HUES48 (cell line): ENCODE results near the gene RBM5.
A peak's percentile ranks its signal among the peaks of the same experiment; 100 is the strongest.

Source experiments
- H3K27ac ChIP-seq: one replicate; pipeline ENCODE4 v1.7.0; 2013; ENCODE audit warnings: low read depth, low read length, inconsistent platforms
- H3K27me3 ChIP-seq: 2 replicates; pipeline ENCODE4 v1.6.1; 2013; ENCODE audit warnings: mild to moderate bottlenecking, low read length; ENCODE audit not compliant: control insufficient read depth, insufficient read depth
- H3K36me3 ChIP-seq: 2 replicates; pipeline ENCODE4 v1.6.1; 2013; ENCODE audit warnings: low read length; ENCODE audit not compliant: control insufficient read depth, insufficient read depth
- H3K4me1 ChIP-seq: 2 replicates; pipeline ENCODE4 v1.6.1; 2013; ENCODE audit warnings: mild to moderate bottlenecking, low read length; ENCODE audit not compliant: control insufficient read depth, insufficient read depth
- H3K4me3 ChIP-seq: 2 replicates; pipeline ENCODE4 v1.5.1; 2013; ENCODE audit warnings: mild to moderate bottlenecking, low read depth, low read length
- H3K9ac ChIP-seq: 2 replicates; pipeline ENCODE4 v1.6.1; 2013; ENCODE audit warnings: mild to moderate bottlenecking, low read depth, low read length, moderate library complexity
- H3K9me3 ChIP-seq: 2 replicates; pipeline ENCODE4 v1.6.1; 2013; ENCODE audit warnings: low read length; ENCODE audit not compliant: control insufficient read depth, insufficient read depth

RBM5 gene

DNA sequence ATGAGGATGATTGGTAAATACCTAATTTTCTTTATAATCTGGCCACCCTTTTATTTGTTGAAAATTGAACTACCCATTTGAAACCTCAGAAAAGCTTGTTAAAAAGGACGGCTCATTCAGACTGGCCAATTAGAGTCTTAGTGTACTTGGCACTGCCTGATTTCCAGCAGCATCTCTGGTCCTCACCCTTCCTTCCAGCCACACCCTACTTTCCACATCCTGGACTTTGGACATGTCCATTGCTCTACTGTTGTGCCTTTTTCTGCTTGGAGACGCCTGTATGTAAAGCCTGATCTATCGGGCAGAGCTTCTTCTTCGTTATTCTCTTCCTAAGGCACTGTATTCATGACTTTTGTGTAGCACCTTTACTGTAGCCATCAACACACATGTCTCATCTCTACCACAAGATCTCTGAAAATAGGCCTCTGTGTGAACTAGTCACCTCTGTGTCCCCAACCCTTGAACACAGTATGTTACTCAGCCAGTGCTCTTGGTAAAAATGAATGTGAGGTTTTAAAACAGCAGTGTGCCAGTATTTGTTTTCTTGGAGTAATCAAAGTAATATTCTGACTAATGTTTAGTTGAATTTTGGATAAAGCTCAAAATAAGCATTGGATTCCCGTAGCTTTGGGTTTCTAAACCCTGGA lies 6.8 kb downstream of the RBM5 start:
- no peaks in the 10 kb centered on the region for H3K9me3 ChIP-seq
- no peaks in the 10 kb centered on the region for H3K27me3 ChIP-seq
- peaks cover 98% of the 10 kb centered on the region for H3K36me3 ChIP-seq
- H3K4me1 ChIP-seq = no peaks in the 10 kb centered on the region
- no peak overlapping the region for H3K4me3 ChIP-seq
- no peak overlapping the region for H3K27ac ChIP-seq
- H3K9ac ChIP-seq = no peak overlapping the region

DNA sequence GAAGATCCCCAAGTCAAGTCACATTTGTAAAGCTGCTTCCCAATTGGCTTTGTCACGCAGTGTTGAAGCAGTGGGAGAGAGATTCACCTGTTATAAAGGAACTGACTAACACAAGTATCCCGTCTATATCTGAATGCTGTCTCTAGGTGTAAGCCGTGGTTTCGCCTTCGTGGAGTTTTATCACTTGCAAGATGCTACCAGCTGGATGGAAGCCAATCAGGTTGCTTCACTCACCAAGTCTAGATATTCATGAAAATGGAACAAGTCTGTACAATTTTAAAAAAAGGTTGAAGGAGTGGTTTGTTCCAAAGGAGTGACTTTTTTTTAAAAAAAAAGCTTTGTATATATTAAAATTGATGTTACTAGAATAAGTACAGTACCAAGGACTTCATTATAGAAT lies 11.7 kb downstream of the RBM5 start:
- Histone ChIP-seq H3K4me3 (no peak overlapping the region), H3K9me3 (no peaks in the 10 kb centered on the region), H3K36me3 (peaks cover 98% of the 10 kb centered on the region), H3K4me1 (no peaks in the 10 kb centered on the region), H3K27me3 (no peaks in the 10 kb centered on the region), H3K9ac (no peak overlapping the region), H3K27ac (no peak overlapping the region)

DNA sequence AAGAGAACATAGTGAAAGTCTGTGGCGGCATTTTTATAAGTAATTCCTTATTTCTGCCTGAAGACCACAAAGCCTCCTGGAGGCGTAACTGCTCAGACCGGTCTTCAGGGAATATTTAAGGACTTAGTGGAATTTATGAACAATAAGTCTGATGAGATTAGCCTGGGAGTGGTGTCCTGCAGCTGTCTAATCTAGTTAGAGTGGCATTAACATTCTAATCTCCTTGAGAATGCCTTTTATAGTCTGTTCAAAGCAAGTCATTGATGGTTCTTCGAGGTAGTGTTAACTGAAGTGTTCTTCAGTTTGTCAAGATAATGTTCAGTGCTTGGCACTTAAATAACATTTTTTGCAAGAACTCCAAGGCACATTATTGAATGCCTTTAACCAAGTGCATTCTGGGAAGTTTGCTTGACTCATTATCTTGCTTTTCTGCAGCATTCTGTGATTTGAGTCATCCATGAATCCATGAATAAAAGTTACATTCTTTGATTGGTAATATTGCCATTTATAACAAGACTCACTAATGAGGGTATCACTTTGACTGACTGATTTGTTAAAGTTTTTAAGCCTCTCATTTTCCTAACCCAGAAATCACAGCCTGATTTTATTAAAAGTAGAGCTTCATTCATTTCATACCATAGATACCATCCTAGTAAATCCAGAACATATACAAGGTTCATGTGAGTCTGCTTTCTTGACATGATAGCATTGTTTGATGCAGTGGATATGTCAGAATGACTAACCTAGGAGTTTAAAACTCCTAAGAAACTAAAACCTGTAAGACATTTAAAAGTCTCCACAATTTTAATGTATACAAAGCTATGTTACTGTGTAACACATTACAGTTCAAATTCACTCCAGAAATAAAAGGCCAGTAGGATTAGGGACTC lies 12.5 kb downstream of the RBM5 start:
- Histone ChIP-seq H3K36me3 (peaks cover 98% of the 10 kb centered on the region), H3K9me3 (no peaks in the 10 kb centered on the region), H3K4me3 (no peak overlapping the region), H3K4me1 (no peaks in the 10 kb centered on the region), H3K9ac (no peak overlapping the region), H3K27ac (no peak overlapping the region), H3K27me3 (no peaks in the 10 kb centered on the region)

DNA sequence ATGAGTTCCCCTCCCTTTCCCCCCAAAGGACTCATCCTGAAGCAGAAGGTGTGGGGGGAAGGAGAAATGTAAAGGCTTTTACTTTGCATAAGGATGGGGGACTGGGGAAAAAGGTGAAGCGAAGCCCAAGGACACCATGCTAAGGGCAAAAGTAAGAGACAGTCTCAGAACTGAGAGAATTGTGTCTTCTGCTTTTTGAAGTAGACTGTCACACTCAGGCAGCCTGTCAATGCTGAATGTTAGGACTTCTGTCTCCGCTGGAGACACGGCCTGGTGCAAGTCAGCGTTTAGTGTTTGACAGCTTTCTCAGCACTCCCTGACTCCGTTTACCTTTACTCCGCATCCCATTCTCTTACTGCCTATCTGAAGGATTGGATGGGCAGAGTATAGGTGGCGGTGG lies 13.8 kb downstream of the RBM5 start:
- Histone ChIP-seq H3K4me1 (no peaks in the 10 kb centered on the region), H3K36me3 (peaks cover 98% of the 10 kb centered on the region), H3K9ac (no peak overlapping the region), H3K4me3 (no peak overlapping the region), H3K27me3 (no peaks in the 10 kb centered on the region), H3K27ac (no peak overlapping the region), H3K9me3 (no peaks in the 10 kb centered on the region)

DNA sequence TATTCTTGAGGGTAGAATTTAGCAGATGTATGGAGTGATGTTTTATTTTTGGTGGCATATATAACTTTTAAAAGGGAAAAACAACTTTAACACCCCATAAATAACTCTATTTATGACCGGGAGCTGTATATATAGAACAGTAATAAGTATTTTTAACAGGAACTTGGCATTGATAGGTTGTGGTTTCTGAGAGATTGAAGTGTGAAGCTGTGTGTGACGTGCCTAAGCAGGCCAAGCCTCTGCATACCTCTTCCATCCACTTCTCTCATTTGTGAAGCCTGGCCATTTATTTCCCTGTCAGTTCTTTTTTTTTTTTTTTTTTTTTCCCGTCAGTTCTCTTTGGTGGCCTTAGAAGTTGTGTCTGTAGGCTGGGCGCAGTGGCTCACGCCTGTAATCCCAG lies 23.0 kb downstream of the RBM5 start:
- no peak overlapping the region for H3K27ac ChIP-seq
- peaks cover 100% of the 10 kb centered on the region for H3K36me3 ChIP-seq
- no peaks in the 10 kb centered on the region for H3K27me3 ChIP-seq
- H3K4me3 ChIP-seq = no peak overlapping the region
- H3K9ac ChIP-seq = no peak overlapping the region
- H3K4me1 ChIP-seq = no peaks in the 10 kb centered on the region
- no peaks in the 10 kb centered on the region for H3K9me3 ChIP-seq

DNA sequence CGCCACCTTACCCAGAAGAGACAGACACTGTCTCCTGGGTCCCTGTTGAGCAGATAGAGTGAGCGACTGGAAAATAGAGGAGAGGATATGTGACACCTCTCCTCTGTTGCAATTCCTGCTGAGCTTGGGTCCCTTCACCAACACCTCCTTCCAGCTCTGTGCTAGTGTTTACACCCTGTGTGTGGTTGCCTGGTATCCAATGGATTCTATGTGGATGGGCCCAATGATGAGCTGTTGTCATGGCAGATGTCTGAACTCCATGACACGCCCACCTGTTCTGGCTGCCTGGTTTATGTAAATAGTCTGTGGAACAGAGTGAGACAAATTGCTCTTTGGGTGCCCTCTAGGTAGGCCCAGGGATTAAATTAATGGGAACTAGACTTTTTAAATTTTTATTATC lies 23.7 kb downstream of the RBM5 start:
- no peak overlapping the region for H3K27ac ChIP-seq
- no peaks in the 10 kb centered on the region for H3K4me1 ChIP-seq
- H3K27me3 ChIP-seq = no peaks in the 10 kb centered on the region
- no peak overlapping the region for H3K9ac ChIP-seq
- H3K36me3 ChIP-seq = peaks cover 100% of the 10 kb centered on the region
- no peaks in the 10 kb centered on the region for H3K9me3 ChIP-seq
- H3K4me3 ChIP-seq = no peak overlapping the region

DNA sequence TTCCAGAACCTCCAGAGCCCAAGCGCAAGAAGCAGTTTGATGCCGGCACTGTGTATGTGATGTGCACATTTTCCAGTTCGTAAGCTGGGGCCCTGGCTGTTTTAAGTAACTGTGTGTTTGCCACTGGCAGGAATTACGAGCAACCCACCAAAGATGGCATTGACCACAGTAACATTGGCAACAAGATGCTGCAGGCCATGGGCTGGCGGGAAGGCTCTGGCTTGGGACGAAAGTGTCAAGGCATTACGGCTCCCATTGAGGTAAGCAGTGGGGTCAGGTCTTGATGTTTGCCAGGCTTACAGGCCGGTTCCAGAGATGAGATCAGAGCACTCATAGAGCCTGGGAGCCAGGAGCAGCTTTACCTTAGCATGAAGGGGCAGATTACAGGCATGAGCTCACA lies 28.4 kb downstream of the RBM5 start:
- Histone ChIP-seq H3K9me3 (no peaks in the 10 kb centered on the region), H3K36me3 (peaks cover 79% of the 10 kb centered on the region), H3K4me3 (no peak overlapping the region), H3K27ac (no peak overlapping the region), H3K27me3 (no peaks in the 10 kb centered on the region), H3K9ac (no peak overlapping the region), H3K4me1 (no peaks in the 10 kb centered on the region)

DNA sequence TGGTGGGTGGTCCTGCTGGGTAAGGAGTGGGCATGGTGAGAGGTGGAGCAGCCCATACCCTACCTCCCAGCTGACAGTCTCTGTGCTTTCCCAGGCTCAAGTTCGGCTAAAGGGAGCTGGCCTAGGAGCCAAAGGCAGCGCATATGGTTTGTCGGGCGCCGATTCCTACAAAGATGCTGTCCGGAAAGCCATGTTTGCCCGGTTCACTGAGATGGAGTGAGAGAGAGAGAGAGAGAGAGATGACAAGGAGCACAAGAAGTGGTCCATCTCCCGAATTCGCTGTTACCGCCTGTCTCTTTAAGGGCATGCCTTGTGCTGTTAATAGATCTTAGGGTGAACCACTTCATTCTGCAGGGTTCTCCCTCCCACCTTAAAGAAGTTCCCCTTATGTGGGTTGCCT lies 29.5 kb downstream of the RBM5 start:
- Histone ChIP-seq H3K4me1 (no peaks in the 10 kb centered on the region), H3K9me3 (no peaks in the 10 kb centered on the region), H3K4me3 (no peak overlapping the region), H3K27ac (no peak overlapping the region), H3K27me3 (no peaks in the 10 kb centered on the region), H3K36me3 (peaks cover 68% of the 10 kb centered on the region), H3K9ac (no peak overlapping the region)

DNA sequence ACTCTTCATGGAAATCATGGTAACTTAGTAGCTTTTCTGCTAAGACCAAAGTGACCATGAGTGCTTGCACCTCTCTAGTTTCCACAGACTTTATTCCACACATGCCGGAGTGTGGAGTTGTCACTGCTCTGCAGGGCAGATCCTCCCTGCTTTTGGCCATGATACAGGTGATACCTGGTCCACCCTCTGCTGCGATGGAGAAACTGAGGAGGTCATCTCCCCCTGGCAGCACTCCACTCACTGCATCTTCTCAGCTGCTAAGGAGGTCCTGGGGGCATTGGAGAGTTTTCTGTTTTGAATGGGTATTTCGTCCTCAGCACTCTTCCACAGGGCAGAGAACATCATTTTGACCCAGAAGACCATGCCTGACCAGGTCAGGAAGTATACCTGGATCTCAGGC lies 31.1 kb downstream of the RBM5 start:
- Histone ChIP-seq H3K27me3 (no peaks in the 10 kb centered on the region), H3K9ac (no peak overlapping the region), H3K27ac (no peak overlapping the region), H3K4me3 (no peak overlapping the region), H3K36me3 (peaks cover 52% of the 10 kb centered on the region), H3K4me1 (peaks cover 4% of the 10 kb centered on the region), H3K9me3 (no peaks in the 10 kb centered on the region)

DNA sequence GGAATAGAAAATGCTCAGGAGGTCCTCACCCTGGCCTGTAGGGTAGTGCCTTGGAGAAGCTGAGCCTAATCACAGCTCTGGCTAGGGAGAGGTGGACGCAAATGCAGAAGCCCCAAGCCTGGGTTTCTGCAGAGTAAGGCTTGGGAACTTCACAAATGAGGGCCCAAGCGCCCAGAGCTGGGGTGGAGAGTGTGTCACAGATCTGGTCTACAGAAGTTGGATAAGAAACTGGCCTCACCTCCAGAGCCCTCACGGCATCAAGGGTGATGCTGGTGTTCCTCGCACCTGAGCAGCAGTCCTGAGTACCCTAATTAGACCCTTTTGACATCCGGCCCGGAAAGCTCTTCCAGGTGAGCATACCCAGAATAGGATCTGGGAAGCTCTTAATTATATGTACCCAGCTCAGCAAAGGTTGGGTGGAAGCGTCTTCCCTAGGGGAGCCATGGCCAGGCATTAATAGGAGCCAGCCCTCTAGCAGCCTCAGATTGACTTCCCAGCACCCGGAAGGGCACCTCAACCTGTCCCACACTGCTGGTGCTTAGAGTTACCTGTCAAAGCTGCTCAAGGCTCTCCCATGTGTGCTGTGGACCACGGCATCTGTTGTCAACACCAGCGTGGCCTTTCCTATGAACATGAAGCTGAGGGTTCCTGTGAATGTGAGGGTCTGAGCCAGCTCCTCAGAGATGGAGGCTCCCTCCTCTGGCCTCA lies 31.8 kb downstream of the RBM5 start:
- Histone ChIP-seq H3K36me3 (peaks cover 45% of the 10 kb centered on the region), H3K27ac (peak overlapping the region; percentile 11), H3K9ac (no peak overlapping the region), H3K4me3 (no peak overlapping the region), H3K4me1 (peaks cover 8% of the 10 kb centered on the region), H3K27me3 (no peaks in the 10 kb centered on the region), H3K9me3 (no peaks in the 10 kb centered on the region)
